Measurements from ENCODE around the gene MYO1H. TPM values are rescaled to one million over a fixed set of nuclear protein-coding genes. Genes with fewer than 3 reads are reported as not detected.
"Not testable (repeated sequence)": the region's sequence is repeated elsewhere in the genome, so short reads cannot be mapped to it uniquely, and the experiment has no call there.

MYO1H gene
- under 1 TPM in 6 of 10 donors, not detected in 4; 0.11 to 0.48 (median 0.27) TPM for polyA plus RNA-seq (ENCODE audit: insufficient read length in 10 of 10)
- long read RNA-seq, donor 1, result 0 reads
- long read RNA-seq, donor 2, result 0 reads
- long read RNA-seq, donor 3, result 0 reads
- long read RNA-seq, donor 4, result 0 reads
- long read RNA-seq, donor 5, result 0 reads
- long read RNA-seq, donor 6, result 0 reads
- long read RNA-seq, donor 7, partial matches to known transcripts, result 0 of 6 reads
- long read RNA-seq, donor 7, other reads (novel, unspliced or antisense), result 6 of 6 reads
- long read RNA-seq, donor 8, result 0 reads
- long read RNA-seq, donor 9, result 0 reads

- DNase-seq, result no peak
These were observed at the start of gene MYO1H for GRCh38 chr12:109347589-109347988. MYO1H (plus strand) TSS chr12:109347900; CDS start chr12:109347961, 61 bp downstream.

- no peak for DNase-seq
These were observed 47.9 kb upstream of the MYO1H start for GRCh38 chr12:109299849-109300248.

- DNase-seq, result no peak
These were observed 46.0 kb upstream of the MYO1H start for GRCh38 chr12:109301643-109302168.

- DNase-seq, result no peak
These were observed 45.3 kb upstream of the MYO1H start for GRCh38 chr12:109302358-109302757.

- no peak for DNase-seq
These were observed 44.9 kb upstream of the MYO1H start for GRCh38 chr12:109302770-109303169.

- no peak for DNase-seq
These were observed 43.2 kb upstream of the MYO1H start for GRCh38 chr12:109304485-109304884.

GRCh38 chr12:109305547-109305946 is 42.2 kb upstream of the MYO1H start:
- DNase-seq, result no peak

- DNase-seq, result no peak
These were observed 40.6 kb upstream of the MYO1H start for GRCh38 chr12:109307051-109307450.

GRCh38 chr12:109308534-109309380 is 38.9 kb upstream of the MYO1H start, which contains the start of gene FOXN4:
FOXN4 (minus strand) TSS chr12:109309284; CDS start chr12:109308321, 963 bp downstream.
- no peak for DNase-seq

- no peak for DNase-seq
These were observed 38.1 kb upstream of the MYO1H start for GRCh38 chr12:109309381-109310246.

GRCh38 chr12:109310247-109311125 is 37.2 kb upstream of the MYO1H start:
- DNase-seq, result peak in 1 of 3 donors; percentile 49

- not testable (repeated sequence) for DNase-seq
These were observed 26.4 kb upstream of the MYO1H start for GRCh38 chr12:109321294-109321693.

- DNase-seq, result no peak
These were observed 18.7 kb upstream of the MYO1H start for GRCh38 chr12:109329003-109329402.

GRCh38 chr12:109329686-109330085 is 18.0 kb upstream of the MYO1H start:
- DNase-seq, result no peak

GRCh38 chr12:109330282-109331230 is 17.1 kb upstream of the MYO1H start:
- no peak for DNase-seq

- no peak for DNase-seq
These were observed 16.3 kb upstream of the MYO1H start for GRCh38 chr12:109331301-109331952.

GRCh38 chr12:109334887-109335286 is 12.8 kb upstream of the MYO1H start:
- DNase-seq, result no peak

- DNase-seq, result no peak
These were observed 11.1 kb upstream of the MYO1H start for GRCh38 chr12:109336593-109336992.

- no peak for DNase-seq
These were observed 4.0 kb upstream of the MYO1H start for GRCh38 chr12:109343677-109344076.
